DND-41 (cell line): ENCODE data around the gene MEG3.

Source experiments
- CTCF ChIP-seq: IDR thresholded peaks from 2 replicates; pipeline ENCODE4 v1.5.1; 2012; ENCODE audit warnings: borderline replicate concordance, low read length, moderate library complexity, mild to moderate bottlenecking; ENCODE audit not compliant: poor library complexity, severe bottlenecking; ENCODE audit errors: extremely low read depth
- EZH2 ChIP-seq: IDR thresholded peaks from 3 replicates; pipeline ENCODE4 v1.6.1; 2012; ENCODE audit warnings: borderline replicate concordance, low read depth, mild to moderate bottlenecking, moderate library complexity, low read length, inconsistent platforms; ENCODE audit not compliant: severe bottlenecking

- no peak for TF ChIP-seq CTCF
- no peak for TF ChIP-seq EZH2
Observed at GRCh38 chr14:100822013-100822412, 3.9 kb upstream of the MEG3 start.
